Measurements from ENCODE around the gene RAB3IL1.

- TF ChIP-seq CTCF (IDR thresholded peaks at IDR 0.05) (no peak), POLR2AphosphoS5 (IDR thresholded peaks at IDR 0.05) (no peak)
Observed at GRCh38 chr11:61853698-61854169, 63.6 kb downstream of the RAB3IL1 start.
